NCI-H2107 treated with DMSO at 0.1 percent for 48 hours (cell line): ENCODE data around the gene CGNL1.

Experiments
- DNase-seq: peaks from one replicate; lab custom pipeline; 2025; ENCODE audit not compliant: unreplicated experiment; lab: John Stamatoyannopoulos, UW

CGNL1 gene

GRCh38 chr15:57384024-57384423, 7.7 kb downstream of the CGNL1 start:
- DNase-seq, result no peak

DNA sequence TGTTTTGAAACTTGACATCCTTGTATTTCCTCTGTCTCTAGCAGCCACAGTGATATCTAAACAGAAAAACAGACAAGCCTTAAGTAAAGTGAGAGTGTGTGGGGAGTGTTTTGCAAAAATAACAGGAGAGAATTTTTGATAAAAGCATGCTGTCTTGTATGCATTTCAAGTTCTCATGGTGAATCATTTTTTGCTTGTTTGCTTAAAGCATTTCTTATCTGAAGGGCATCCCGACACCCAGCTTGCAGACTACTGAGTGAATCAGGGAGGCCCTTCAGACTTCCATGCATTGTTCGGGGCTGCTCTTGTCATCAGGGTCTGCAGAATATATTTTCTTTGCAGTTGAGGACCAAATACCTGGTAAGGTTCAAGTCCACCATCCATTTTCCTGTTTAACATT, 8.5 kb downstream of the CGNL1 start:
- DNase-seq, result no peak

GRCh38 chr15:57385923-57386390, 9.7 kb downstream of the CGNL1 start:
- no peak for DNase-seq

DNA sequence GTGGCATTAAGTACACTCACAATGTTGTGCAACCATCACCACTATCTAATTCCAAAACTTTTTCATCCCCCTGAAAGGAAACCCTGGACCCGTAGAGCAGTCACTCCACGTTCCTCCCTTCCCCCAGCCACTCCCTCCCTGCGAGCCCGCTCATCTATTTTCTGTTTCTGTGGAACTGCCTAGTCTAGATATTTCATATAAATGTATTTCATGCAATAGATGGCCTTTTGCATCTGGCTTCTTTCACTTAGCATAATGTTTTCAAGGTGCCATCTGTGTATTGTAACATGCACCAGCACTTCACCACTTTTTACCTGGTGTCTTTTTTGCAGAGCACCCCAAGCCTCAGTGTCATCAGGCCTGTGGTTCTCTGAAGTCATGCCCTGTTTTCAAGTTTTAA, 10.7 kb downstream of the CGNL1 start:
- no peak for DNase-seq

DNA sequence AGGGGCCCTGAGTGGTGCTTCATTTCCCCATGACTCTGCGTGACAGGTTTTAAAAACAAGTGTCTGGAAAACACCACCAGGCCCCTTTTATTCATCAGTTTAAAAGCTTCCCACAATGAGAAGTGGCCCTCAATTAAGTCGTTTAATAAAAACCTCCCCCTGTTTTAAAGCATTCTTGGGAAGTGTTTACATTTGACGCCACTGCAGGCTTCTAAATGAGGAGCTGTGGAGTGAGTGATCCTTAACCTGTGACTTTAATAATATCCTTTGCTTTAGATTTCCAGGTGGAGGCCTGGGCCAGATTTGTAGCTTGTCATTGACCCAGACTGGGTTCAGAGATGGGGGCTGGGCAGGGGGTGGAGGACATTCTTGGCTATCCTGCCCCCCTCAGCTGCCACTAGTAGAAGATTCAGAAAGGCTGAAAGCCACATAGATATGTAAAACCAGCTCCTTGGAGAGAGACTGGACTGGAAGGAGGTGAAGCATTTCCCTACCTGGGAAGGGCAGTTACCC, 11.3 kb downstream of the CGNL1 start:
- DNase-seq, result peak; percentile 53

- no peak for DNase-seq
Observed at GRCh38 chr15:57388464-57388863, 12.2 kb downstream of the CGNL1 start.

DNA sequence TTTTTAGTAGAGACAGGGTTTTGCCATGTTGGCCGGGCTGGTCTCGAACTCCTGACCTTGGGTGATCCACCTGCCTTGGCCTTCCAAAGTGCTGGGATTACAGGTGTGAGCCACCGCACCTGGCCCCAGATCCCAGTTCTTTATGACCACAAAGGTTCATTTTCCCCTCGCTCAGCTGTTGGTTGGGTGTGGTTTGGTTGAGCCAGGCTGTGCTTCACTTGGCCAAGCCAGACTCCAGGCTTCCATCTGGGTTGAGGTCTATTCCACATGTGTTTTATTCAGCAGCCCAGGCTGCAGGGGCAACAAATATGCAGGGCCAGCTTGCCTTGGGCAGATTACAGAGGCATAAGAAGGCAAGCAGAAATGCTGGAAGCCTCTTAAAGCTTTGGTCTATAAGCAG, 13.7 kb downstream of the CGNL1 start:
- no peak for DNase-seq

DNA sequence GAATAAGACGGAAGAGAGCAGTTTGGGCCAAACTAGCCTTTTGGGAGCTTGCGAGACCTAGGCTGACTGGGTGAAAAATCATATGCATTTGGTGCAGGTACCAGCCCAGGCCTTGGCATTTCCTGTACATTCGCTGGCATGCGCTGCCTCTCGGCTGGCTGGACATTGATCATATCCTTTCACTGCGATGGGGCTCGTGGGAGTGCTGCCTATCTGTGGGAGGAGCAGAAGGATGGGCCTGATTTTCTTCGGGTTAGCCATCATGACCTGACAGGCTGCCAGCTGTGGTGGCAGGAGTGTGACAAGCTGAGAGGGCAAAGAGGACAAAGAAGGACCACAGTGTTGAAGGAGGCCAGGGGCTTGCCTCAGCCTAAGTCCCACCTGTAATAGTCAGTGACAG, 14.3 kb downstream of the CGNL1 start:
- DNase-seq, result no peak

DNA sequence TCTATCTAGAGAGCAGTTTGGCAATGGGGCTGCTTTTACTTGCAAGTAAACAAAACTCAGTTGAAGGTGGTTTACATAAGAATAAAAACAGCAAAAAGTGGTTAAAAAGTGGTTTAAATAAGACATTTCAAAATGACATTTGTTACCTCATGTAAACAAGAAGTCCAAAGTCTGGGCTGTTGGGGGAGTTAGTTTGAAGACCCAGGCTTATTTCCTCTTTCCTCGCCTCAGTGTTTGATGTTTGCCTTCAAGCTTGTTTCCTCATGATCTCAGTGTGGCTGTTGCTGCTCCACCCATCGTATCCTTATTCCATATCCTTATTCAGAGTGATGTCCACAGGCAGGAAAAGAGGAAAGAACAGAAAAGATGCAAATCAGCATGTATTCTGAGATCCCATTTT, 15.2 kb downstream of the CGNL1 start:
- no peak for DNase-seq

- no peak for DNase-seq
Observed at GRCh38 chr15:57393061-57393460, 16.8 kb downstream of the CGNL1 start.

DNA sequence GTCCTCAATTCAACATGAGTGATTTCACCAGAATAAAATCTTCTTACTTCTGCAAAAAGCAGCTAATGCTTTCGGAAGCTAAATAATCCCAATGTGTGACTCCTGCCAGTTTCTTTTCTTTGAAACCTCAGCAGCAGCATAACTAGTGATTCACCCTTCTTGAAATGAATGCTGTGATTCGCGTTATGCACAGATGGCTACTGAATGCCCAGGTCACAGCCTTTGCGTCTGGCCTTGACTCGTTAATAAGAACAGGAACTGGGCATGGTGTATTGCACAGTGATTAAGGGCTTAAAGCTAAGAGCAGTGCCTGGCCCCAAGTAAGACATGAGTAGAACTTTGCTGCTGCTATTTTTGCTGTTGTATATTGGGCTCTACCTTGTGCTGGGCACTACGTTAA, 19.0 kb downstream of the CGNL1 start:
- DNase-seq, result no peak

GRCh38 chr15:57398336-57398735, 22.0 kb downstream of the CGNL1 start:
- DNase-seq, result no peak

DNA sequence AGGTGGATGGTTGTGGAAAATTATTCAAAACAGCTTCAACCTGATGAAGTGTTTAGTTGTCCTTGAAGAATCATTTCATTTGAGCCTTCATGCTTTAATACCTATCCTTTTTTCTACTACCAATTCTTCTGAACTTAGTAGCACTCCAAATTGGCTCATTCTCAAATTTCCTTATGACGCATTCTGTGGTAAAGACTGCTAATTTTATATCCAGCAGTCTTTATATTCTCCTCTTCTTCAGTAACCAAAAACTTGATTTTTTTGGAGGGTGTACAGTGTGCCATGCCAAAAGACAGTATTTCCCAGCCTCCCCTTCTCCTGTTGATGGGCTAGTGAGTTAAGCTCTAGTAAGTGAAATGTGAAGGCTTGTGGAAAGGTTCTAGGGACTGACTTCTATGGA, 25.2 kb downstream of the CGNL1 start:
- DNase-seq, result no peak

DNA sequence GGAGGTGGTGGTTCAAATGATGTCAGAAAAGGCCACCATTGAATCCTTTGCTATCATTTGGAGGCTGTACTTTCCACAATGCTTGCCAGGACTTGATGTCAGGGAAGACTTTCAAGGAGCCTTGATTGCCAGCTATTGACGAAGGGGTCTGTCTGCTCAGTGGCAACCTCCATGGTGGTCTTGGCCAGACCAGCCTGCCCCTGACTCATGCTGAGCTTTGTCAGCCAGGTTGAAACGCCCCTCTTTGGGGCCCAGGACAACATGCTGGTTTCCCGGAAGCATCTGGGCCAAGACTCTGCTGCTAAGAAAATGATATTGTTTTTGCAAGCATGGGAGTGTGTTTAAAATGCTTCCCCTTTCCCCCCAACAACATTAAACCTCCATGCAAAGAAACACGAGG, 26.7 kb downstream of the CGNL1 start:
- no peak for DNase-seq

DNA sequence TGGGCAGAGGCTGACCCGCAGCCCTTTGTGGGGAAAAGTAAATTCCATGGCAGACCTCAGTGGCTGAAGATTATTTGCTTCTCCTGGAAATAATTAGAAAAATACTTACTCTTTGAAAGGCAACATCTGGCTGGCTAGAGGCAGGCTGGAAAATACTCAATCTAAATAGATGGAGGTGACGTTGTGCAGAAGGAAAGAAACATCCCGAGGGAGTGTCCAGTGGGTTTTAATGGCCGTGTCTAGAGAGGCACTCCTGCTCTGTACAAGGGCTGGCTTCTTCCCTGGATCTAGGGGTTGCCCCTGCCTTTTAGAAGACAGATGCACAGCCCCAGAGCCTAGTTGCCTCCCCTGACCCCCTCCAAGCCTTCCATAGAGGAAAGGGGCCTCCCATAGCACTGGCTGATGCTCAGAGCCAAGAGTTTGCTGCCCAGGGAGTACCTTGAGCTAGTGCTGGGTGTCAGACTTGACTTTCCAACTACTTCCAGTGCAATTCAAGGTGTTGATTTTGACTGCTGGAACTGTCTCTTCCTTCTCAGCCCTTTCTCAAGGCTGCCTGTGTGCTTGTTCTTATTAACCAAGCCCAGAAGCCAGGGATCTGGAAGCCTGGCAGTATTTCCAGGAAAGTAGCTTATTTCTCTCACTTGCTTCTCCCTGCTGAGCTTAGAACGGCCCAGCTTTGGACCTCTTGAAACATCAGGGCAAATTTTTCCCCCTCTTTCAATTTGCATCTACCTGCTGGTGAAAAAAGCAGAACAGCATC, 27.4 kb downstream of the CGNL1 start:
- DNase-seq, result no peak

DNA sequence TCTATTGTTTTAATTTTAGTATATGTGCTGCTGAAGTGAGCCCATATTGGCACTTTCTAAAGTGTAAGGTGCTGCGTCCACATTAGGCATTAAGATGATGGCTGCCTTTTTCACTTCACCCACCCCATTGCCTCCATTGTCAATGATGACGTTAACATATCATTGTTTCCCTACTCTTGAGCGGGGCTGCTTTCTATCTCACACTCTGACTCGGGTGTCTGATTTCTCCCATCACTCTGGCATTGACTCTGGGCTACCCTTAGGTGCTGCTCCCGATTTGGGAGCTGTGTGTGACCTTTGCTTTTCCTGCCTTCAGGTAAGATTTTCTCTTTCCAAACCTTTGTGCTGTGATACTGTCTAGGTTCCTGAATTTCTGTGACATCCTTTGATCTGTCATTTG, 28.8 kb downstream of the CGNL1 start:
- DNase-seq, result peak; percentile 51

- DNase-seq, result no peak
Observed at GRCh38 chr15:57406062-57406772, 29.9 kb downstream of the CGNL1 start.

- no peak for DNase-seq
Observed at GRCh38 chr15:57410373-57410772, 34.1 kb downstream of the CGNL1 start.

GRCh38 chr15:57411945-57412768, 35.9 kb downstream of the CGNL1 start:
- DNase-seq, result no peak

- no peak for DNase-seq
Observed at GRCh38 chr15:57415602-57416001, 39.3 kb downstream of the CGNL1 start.

GRCh38 chr15:57418635-57419034, 42.3 kb downstream of the CGNL1 start:
- DNase-seq, result no peak

GRCh38 chr15:57419335-57419734, 43.0 kb downstream of the CGNL1 start:
- DNase-seq, result no peak
